VCaP (cell line): ENCODE measurements around the gene ISCA2.
A peak's percentile ranks its signal among the peaks of the same experiment; 100 is the strongest.

Experiments used
- H3K27ac ChIP-seq: fragments of 450-650 bp; 2 replicates; pipeline ENCODE4 v1.5.1; 2017
- TF ChIP-seq, protein P1 (sequence below): fragments of 450-650 bp; conservative IDR thresholded peaks from 2 replicates; pipeline ENCODE4 v1.5.1; 2017; ENCODE audit warnings: mild to moderate bottlenecking, moderate library complexity

The ISCA2 gene

DNA sequence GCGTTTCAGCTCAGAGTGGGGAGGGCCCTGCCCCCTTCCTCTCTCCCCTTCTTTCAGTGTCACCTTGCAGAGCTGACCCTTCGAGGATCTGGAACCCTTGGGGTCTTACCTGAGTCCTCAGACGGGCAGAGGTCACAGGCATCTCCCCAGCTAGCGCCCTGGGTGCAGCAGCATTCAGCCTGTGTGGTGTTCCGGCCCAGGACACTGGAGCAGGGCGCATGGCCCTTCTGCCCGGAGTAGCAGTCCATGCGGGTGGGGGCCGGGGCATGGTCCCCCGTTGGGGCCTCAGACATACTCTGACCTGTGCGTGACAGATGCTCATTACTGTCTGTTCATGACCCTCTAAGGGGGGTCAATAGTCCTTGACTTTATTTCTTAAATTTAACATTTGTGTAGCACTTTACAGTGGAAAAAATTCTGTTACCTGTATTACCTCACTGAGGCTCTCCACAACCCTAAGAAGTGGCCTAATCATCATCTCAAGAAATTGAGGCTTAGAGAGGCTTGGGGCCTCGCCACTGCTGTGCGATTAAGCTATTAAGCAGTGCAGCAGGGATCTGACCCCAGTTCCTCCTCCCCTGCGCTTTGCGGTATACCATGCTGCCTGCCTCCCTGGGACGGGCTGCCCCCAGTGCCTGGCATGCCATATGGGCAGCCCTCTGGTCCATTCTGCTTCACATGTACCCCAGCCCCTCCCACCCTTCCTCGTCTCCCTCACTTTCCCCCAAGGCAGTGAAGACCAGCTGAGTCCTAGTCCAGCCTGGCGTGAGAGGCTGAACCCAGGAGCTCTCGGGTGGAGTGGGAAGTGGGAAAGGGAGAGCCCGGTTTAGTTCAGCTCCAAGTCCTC, 11.5 kb downstream of the ISCA2 start:
- H3K27ac ChIP-seq: no peak overlapping the region
- TF ChIP-seq, protein P1, sequence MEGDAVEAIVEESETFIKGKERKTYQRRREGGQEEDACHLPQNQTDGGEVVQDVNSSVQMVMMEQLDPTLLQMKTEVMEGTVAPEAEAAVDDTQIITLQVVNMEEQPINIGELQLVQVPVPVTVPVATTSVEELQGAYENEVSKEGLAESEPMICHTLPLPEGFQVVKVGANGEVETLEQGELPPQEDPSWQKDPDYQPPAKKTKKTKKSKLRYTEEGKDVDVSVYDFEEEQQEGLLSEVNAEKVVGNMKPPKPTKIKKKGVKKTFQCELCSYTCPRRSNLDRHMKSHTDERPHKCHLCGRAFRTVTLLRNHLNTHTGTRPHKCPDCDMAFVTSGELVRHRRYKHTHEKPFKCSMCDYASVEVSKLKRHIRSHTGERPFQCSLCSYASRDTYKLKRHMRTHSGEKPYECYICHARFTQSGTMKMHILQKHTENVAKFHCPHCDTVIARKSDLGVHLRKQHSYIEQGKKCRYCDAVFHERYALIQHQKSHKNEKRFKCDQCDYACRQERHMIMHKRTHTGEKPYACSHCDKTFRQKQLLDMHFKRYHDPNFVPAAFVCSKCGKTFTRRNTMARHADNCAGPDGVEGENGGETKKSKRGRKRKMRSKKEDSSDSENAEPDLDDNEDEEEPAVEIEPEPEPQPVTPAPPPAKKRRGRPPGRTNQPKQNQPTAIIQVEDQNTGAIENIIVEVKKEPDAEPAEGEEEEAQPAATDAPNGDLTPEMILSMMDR: no peak

DNA sequence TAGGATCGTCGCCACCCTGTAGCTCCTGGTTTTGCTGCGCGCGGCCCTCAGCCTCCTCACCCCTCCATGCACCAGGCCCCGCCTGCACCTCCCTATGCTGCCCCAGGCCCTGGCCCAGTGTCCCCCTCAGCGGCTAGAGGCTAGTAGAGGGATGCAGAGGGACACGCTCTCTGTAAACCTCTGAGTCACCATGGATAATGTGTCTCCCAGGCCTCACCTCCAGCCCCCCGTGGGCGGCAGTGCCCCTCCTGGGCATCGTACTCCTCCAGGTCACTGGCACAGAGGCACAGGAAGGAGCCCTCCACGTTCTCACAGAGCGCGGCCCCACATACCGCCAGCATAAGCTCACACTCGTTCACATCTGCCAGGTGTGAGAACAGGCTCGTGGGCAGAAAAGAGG, 12.3 kb downstream of the ISCA2 start:
- TF ChIP-seq, protein P1: no peak
- no peak overlapping the region for H3K27ac ChIP-seq

DNA sequence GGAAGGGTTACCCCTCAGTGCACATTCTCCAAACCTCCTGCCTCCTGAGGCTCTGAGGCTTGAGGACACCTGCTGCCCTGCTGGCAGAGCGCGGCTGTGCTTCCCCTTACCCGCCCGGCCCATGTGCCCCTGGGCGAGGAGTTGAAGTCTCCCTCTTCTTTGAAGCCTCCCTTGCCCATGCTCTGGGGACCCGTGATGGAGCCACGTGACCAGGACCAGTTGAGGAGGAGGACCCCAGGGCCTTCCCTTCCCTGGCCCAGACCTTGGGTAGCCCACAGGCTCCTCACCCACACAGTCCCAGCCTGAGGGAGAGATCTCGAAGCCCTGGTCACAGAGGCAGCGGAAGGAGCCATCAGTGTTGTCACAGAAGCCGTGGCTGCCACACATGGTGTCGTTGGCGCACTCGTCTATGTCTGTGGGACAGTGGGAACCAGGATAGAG, 12.9 kb downstream of the ISCA2 start:
- H3K27ac ChIP-seq: no peak overlapping the region
- TF ChIP-seq, protein P1: no peak

DNA sequence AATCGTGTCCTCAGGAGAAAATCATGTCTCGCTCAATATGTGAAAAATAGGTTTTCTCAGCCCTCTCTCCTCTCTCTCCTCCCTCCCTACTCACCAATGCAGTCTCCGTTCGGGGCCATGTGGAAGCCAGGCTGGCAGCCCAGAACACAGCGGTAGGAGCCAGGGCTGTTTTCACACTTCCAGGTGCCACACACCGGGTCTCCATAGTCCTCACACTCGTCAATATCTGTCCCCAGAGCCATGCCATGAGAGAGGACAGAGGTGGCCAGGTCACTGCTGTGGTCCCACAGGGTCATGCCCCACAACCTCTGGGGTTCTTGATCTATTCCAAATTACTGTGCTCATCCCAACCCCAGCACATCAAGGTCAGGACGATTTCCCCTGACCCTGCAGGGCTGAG, 13.5 kb downstream of the ISCA2 start:
- TF ChIP-seq, protein P1: no peak
- no peak overlapping the region for H3K27ac ChIP-seq

DNA sequence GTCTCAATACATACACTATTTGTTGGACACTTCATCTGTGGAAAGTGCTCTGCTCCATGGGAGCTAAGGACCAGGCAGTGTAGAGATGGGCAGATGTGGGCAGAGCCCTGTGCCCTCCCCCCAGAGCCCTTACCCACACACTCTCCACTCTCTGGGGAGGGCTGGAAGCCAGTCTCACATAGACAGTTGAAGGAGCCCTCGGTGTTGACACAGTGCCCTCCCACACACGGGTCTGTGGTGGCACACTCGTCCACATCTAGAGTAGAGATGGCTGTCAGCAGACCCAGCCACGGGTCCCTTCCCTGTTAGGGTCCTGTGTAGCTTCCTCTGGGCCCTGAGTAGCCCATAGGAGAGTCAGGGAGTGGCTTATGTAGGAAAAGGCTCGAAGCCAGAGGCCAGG, 14.3 kb downstream of the ISCA2 start:
- no peak overlapping the region for H3K27ac ChIP-seq
- TF ChIP-seq, protein P1: no peak

DNA sequence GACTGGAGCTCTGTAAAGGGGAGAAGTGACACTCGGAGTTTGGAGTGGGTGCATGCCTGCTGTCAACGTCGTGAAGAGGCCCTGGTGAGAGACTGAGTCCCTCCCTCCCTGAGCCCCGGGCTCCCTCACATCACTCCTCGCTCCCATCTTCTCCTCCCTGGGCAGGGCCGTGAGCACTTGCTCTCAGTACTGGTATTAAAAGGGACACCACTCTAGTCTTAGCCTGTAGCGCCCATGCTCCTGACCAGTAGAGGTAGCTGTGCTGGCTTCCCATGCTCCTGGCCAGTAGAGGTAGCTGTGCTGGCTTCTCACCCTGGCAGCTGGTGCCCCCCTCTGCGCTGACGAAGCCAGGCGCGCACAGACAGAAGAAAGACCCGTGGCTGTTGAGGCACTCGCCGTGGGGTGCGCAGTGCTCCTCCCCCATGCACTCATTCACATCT, 14.7 kb downstream of the ISCA2 start:
- TF ChIP-seq, protein P1: peak; percentile 31; the same call in 1 of the 2 replicates

DNA sequence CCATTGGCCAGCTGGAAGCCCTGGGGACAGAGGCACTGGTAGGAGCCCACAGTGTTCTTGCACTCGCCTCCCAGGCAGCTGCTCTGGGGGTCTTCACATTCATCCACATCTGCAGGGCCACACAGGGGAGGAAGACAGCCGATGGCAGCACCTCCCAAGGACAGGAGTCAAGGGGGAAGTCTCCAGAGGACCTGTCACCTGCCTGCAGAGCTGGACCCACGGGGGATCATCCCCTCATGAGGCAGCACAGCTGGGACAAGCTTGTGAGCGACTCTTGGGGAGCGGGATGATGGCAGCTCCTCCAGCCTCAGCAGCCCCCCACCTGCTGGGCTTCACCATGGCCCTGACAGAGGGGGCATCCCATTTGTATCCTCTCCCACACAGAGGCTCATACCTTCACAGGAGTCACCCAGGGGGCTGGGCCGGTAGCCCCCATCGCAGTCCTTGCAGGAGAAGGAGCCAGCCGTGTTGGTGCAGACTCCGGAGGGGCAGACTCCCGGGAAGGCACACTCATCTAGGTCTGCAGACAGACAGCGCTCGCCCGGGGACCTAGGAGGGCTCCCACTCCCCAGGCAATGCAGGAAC, 15.4 kb downstream of the ISCA2 start:
- H3K27ac ChIP-seq: no peak overlapping the region
- TF ChIP-seq, protein P1: no peak

More for the DNA sequence above, 14.7 kb downstream of the ISCA2 start:
- no peak overlapping the region for H3K27ac ChIP-seq
